SK-N-SH treated with all-trans-retinoic acid at 6 μM for 48 hours (cell line): Measurements from ENCODE around the gene CDKN2B.

Source experiments
- ATAC-seq: fragments of 200-7000 bp; cut with Tn5 transposase; 3 replicates; pipeline ENCODE4 v1.9.1; 2020; ENCODE audit warnings: mild to moderate bottlenecking, moderate library complexity
- BACH2 ChIP-seq: fragments of 250-450 bp; sonication (Bioruptor Pico); IDR thresholded peaks from 2 replicates; pipeline ENCODE4 v1.9.0; 2021; ENCODE audit warnings: mild to moderate bottlenecking, borderline replicate concordance
- CSDC2 ChIP-seq: fragments of 250-450 bp; sonication (Bioruptor Pico); IDR thresholded peaks from 2 replicates; pipeline ENCODE4 v1.5.0; 2020; ENCODE audit warnings: mild to moderate bottlenecking, moderate library complexity
- ISL1 ChIP-seq: fragments of 250-450 bp; sonication (Bioruptor Pico); IDR thresholded peaks from 2 replicates; pipeline ENCODE4 v2.1.2; 2022; ENCODE audit warnings: mild to moderate bottlenecking, moderate library complexity
- OSR1 ChIP-seq: fragments of 250-450 bp; sonication (Bioruptor Pico); IDR thresholded peaks from 2 replicates; pipeline ENCODE4 v1.8.0; 2022; ENCODE audit warnings: moderate library complexity, mild to moderate bottlenecking, inconsistent platforms
- PPARA ChIP-seq: fragments of 250-450 bp; sonication (Bioruptor Pico); IDR thresholded peaks from 2 replicates; pipeline ENCODE4 v1.5.0; 2020; ENCODE audit warnings: mild to moderate bottlenecking, borderline replicate concordance
- SNAI2 ChIP-seq: fragments of 250-450 bp; sonication (Bioruptor Pico); IDR thresholded peaks from 2 replicates; pipeline ENCODE4 v1.5.0; 2020; ENCODE audit warnings: mild to moderate bottlenecking, moderate library complexity
- TCF4 ChIP-seq: fragments of 250-450 bp; sonication (Bioruptor Pico); IDR thresholded peaks from 2 replicates; pipeline ENCODE4 v1.8.0; 2021; ENCODE audit warnings: mild to moderate bottlenecking, moderate library complexity, borderline replicate concordance
- TOX ChIP-seq: fragments of 250-450 bp; sonication (Bioruptor Pico); IDR thresholded peaks from 2 replicates; pipeline ENCODE4 v1.8.0; 2021; ENCODE audit warnings: mild to moderate bottlenecking, moderate library complexity, borderline replicate concordance
- ZC3H10 ChIP-seq: fragments of 250-450 bp; sonication (Bioruptor Pico); IDR thresholded peaks from 2 replicates; pipeline ENCODE4 v1.5.1; 2021; ENCODE audit warnings: mild to moderate bottlenecking, moderate library complexity
- ZFP30 ChIP-seq: fragments of 450-650 bp; formaldehyde crosslinking; IDR thresholded peaks from 2 replicates; pipeline ENCODE4 v1.5.0; 2022; ENCODE audit warnings: mild to moderate bottlenecking, moderate library complexity
- ZNF565 ChIP-seq: fragments of 450-650 bp; formaldehyde crosslinking; conservative IDR thresholded peaks from 2 replicates; pipeline ENCODE4 v1.5.0; 2020; ENCODE audit warnings: low read depth, mild to moderate bottlenecking, moderate library complexity
- ZNF70 ChIP-seq: fragments of 450-650 bp; formaldehyde crosslinking; IDR thresholded peaks from 2 replicates; pipeline ENCODE4 v1.5.0; 2020; ENCODE audit warnings: mild to moderate bottlenecking, moderate library complexity
- ZNF8 ChIP-seq: fragments of 450-650 bp; formaldehyde crosslinking; IDR thresholded peaks from 2 replicates; pipeline ENCODE4 v1.5.0; 2020; ENCODE audit warnings: mild to moderate bottlenecking, moderate library complexity
- TF ChIP-seq, protein P1 (sequence below): fragments of 250-450 bp; sonication (Bioruptor Pico); IDR thresholded peaks from 2 replicates; pipeline ENCODE4 v1.8.0; 2021; ENCODE audit warnings: low read depth, mild to moderate bottlenecking, moderate library complexity, borderline replicate concordance
- TF ChIP-seq, protein P2 (sequence below): fragments of 250-450 bp; sonication (Bioruptor Pico); IDR thresholded peaks from 2 replicates; pipeline ENCODE4 v1.5.0; 2020; ENCODE audit warnings: mild to moderate bottlenecking, moderate library complexity
- TF ChIP-seq, protein P3 (sequence below): fragments of 250-450 bp; sonication (Bioruptor Pico); IDR thresholded peaks from 2 replicates; pipeline ENCODE4 v1.5.1; 2020; ENCODE audit warnings: low read depth, mild to moderate bottlenecking, moderate library complexity
- TF ChIP-seq, protein P4 (sequence below): fragments of 250-450 bp; sonication (Bioruptor Pico); IDR thresholded peaks from 2 replicates; pipeline ENCODE4 v1.8.0; 2020; ENCODE audit warnings: mild to moderate bottlenecking, moderate library complexity, borderline replicate concordance

Gene CDKN2B

DNA sequence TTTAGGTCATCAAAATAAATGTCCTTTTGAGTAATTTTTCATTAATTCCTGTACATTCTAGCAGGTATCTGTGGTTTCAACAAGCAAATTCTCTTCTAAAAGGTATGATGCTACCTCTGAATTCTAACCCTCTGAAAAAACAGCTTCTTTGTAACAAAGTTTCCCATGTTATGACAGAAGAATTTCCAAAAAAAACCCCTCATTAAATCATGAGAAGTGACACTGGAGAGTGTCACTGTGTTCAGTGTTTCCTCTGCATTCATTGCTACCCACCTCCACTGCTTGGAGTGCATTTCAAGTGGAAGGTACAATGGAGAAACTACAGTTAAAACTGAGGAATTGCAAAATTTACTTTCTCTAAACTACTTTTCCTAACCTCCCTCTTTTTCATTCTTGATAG lies 25.0 kb downstream of the CDKN2B start (continued):
- TF ChIP-seq, protein P1, sequence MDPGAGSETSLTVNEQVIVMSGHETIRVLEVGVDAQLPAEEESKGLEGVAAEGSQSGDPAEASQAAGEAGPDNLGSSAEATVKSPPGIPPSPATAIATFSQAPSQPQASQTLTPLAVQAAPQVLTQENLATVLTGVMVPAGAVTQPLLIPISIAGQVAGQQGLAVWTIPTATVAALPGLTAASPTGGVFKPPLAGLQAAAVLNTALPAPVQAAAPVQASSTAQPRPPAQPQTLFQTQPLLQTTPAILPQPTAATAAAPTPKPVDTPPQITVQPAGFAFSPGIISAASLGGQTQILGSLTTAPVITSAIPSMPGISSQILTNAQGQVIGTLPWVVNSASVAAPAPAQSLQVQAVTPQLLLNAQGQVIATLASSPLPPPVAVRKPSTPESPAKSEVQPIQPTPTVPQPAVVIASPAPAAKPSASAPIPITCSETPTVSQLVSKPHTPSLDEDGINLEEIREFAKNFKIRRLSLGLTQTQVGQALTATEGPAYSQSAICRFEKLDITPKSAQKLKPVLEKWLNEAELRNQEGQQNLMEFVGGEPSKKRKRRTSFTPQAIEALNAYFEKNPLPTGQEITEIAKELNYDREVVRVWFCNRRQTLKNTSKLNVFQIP (CRISPR knock-in tag) = no peak

DNA sequence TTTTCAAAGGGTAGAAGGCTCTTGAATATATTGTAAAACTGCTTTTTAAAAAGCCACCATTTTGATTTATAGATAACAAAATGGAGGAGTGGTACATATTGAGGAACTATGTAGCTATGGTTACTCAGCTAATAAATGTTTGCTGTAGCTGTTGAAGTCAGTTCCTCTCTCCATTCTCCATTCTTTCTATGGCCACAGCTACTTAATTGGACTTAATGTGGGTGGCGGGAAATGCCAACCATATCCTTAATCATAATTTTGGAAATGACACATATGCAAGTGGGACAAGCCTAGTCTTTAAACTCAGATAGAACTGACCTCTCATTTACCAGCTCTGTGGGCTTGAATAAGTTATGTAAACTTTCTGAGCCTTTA lies 25.6 kb downstream of the CDKN2B start:
- TF ChIP-seq ISL1 (no peak), SNAI2 (CRISPR knock-in tag) (no peak), ZFP30 (CRISPR knock-in tag) (no peak), OSR1 (CRISPR knock-in tag) (no peak)
- TF ChIP-seq, protein P2, sequence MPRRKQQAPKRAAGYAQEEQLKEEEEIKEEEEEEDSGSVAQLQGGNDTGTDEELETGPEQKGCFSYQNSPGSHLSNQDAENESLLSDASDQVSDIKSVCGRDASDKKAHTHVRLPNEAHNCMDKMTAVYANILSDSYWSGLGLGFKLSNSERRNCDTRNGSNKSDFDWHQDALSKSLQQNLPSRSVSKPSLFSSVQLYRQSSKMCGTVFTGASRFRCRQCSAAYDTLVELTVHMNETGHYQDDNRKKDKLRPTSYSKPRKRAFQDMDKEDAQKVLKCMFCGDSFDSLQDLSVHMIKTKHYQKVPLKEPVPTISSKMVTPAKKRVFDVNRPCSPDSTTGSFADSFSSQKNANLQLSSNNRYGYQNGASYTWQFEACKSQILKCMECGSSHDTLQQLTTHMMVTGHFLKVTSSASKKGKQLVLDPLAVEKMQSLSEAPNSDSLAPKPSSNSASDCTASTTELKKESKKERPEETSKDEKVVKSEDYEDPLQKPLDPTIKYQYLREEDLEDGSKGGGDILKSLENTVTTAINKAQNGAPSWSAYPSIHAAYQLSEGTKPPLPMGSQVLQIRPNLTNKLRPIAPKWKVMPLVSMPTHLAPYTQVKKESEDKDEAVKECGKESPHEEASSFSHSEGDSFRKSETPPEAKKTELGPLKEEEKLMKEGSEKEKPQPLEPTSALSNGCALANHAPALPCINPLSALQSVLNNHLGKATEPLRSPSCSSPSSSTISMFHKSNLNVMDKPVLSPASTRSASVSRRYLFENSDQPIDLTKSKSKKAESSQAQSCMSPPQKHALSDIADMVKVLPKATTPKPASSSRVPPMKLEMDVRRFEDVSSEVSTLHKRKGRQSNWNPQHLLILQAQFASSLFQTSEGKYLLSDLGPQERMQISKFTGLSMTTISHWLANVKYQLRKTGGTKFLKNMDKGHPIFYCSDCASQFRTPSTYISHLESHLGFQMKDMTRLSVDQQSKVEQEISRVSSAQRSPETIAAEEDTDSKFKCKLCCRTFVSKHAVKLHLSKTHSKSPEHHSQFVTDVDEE (CRISPR knock-in tag) = no peak
- TF ChIP-seq, protein P3, sequence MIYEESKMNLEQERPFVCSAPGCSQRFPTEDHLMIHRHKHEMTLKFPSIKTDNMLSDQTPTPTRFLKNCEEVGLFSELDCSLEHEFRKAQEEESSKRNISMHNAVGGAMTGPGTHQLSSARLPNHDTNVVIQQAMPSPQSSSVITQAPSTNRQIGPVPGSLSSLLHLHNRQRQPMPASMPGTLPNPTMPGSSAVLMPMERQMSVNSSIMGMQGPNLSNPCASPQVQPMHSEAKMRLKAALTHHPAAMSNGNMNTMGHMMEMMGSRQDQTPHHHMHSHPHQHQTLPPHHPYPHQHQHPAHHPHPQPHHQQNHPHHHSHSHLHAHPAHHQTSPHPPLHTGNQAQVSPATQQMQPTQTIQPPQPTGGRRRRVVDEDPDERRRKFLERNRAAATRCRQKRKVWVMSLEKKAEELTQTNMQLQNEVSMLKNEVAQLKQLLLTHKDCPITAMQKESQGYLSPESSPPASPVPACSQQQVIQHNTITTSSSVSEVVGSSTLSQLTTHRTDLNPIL (CRISPR knock-in tag) = no peak
- ATAC-seq = no peak

DNA sequence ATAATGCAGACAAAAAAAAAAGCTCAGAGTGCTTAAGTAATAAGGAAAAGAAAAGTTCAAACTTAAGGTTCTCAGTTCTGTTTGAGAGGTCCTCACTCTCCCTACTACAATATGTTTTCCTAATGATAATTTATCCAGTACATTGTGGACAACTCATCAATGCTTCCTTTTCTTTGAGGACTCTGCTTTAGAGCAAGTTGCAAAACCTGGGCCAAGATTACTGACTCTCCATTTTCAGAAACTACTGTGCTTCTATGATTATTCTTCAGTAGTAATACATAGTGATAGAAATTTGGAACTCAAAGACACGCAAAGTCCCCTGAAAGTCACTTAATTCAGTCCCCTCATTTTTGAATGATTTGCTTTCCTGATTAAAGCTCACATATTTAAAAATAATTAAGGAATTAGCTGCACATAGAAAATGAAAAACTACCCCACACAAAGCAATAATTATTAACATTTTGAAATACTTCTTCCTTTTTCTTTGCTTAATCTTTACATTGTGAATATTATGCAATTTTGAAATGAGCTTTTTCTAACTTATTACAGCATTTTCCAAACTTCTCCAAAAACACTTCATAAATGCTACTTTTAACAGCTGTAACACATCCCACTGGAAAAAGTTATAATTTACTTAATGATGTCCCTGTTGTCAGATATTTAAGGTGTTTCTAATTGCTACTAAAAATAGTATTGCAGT lies 26.1 kb downstream of the CDKN2B start:
- no peak for ATAC-seq
- no peak for TF ChIP-seq BACH2
- no peak for TF ChIP-seq ISL1
- no peak for TF ChIP-seq SNAI2 (CRISPR knock-in tag)
- TF ChIP-seq TOX (CRISPR knock-in tag) = no peak
- no peak for TF ChIP-seq ZFP30 (CRISPR knock-in tag)
- no peak for TF ChIP-seq ZC3H10 (CRISPR knock-in tag)
- TF ChIP-seq, protein P3 (CRISPR knock-in tag) = no peak
- TF ChIP-seq ZNF70 (CRISPR knock-in tag) = no peak
- no peak for TF ChIP-seq PPARA (CRISPR knock-in tag)
- no peak for TF ChIP-seq OSR1 (CRISPR knock-in tag)
- TF ChIP-seq ZNF565 (CRISPR knock-in tag) = no peak
- no peak for TF ChIP-seq TCF4
- TF ChIP-seq, protein P4, sequence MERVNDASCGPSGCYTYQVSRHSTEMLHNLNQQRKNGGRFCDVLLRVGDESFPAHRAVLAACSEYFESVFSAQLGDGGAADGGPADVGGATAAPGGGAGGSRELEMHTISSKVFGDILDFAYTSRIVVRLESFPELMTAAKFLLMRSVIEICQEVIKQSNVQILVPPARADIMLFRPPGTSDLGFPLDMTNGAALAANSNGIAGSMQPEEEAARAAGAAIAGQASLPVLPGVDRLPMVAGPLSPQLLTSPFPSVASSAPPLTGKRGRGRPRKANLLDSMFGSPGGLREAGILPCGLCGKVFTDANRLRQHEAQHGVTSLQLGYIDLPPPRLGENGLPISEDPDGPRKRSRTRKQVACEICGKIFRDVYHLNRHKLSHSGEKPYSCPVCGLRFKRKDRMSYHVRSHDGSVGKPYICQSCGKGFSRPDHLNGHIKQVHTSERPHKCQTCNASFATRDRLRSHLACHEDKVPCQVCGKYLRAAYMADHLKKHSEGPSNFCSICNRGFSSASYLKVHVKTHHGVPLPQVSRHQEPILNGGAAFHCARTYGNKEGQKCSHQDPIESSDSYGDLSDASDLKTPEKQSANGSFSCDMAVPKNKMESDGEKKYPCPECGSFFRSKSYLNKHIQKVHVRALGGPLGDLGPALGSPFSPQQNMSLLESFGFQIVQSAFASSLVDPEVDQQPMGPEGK = no peak
- TF ChIP-seq, protein P1 (CRISPR knock-in tag) = no peak
- TF ChIP-seq CSDC2 (CRISPR knock-in tag) = no peak

DNA sequence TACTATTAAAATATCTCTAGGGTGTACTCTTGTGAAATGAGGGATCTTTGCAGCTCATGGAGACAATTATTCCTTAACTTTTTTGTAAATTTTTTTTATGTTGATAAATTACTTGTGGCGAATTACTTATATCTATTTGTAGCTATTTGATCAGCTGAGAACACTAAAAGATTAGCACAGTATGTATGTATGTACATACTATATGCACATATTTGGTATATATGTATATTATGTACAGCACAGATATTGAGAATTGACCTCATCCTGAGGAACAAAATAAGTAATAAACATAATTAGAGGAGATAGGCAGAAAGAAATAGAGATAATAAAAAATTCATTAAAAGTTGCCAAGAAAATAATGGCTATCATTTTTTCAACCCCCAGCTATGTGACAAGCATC lies 26.7 kb downstream of the CDKN2B start:
- ATAC-seq = no peak
- TF ChIP-seq BACH2 (no peak), ZFP30 (CRISPR knock-in tag) (no peak), ZNF8 (CRISPR knock-in tag) (no peak), OSR1 (CRISPR knock-in tag) (no peak)
- TF ChIP-seq, protein P2 (CRISPR knock-in tag) = no peak
- TF ChIP-seq, protein P3 (CRISPR knock-in tag) = no peak
